OCI-LY7 (cell line): Measurements from ENCODE around the gene LEF1.

Experiments
- CTCF ChIP-seq: fragments of 200-600 bp; sonication (generic); conservative IDR thresholded peaks from 2 replicates; pipeline ENCODE4 v1.5.1; 2014; ENCODE audit warnings: mild to moderate bottlenecking, antibody characterized with exemption, low read length, moderate library complexity, mixed read lengths
- EZH2phosphoT487 ChIP-seq: fragments of 200-600 bp; sonication (generic); IDR thresholded peaks from 2 replicates; pipeline ENCODE4 v1.6.1; 2018; ENCODE audit warnings: low read depth, borderline replicate concordance, mild to moderate bottlenecking, mixed run types, antibody characterized with exemption, low read length, moderate library complexity, mixed read lengths

GRCh38 chr4:108180513-108180912 is 11.8 kb upstream of the LEF1 start:
- TF ChIP-seq CTCF: no peak
- no peak for TF ChIP-seq EZH2phosphoT487
